Loucy (cell line): ENCODE results near the gene PPP6R1.

Source experiments
- H2AFZ ChIP-seq: fragments of 200-600 bp; sonication (generic); 2 replicates; pipeline ENCODE4 v1.6.0; 2016; ENCODE audit warnings: antibody characterized with exemption, mild to moderate bottlenecking, low read length, moderate library complexity
- H3F3A ChIP-seq: fragments of 200-600 bp; 2 replicates; pipeline ENCODE4 v1.6.0; 2016; ENCODE audit warnings: antibody characterized with exemption, low read depth, mild to moderate bottlenecking
- H3K27me3 ChIP-seq: fragments of 200-600 bp; sonication (generic); 2 replicates; pipeline ENCODE4 v1.6.1; 2014; ENCODE audit warnings: low read length, mild to moderate bottlenecking; ENCODE audit not compliant: insufficient read depth, poor library complexity, severe bottlenecking
- H3K36me3 ChIP-seq: fragments of 200-600 bp; sonication (generic); 2 replicates; pipeline ENCODE4 v1.6.1; 2016; ENCODE audit warnings: low read length; ENCODE audit not compliant: insufficient read depth
- H3K4me1 ChIP-seq: fragments of 200-600 bp; sonication (generic); 2 replicates; pipeline ENCODE4 v1.5.1; 2014; ENCODE audit warnings: low read length, mild to moderate bottlenecking; ENCODE audit not compliant: insufficient read depth, poor library complexity, severe bottlenecking
- H3K4me2 ChIP-seq: fragments of 200-600 bp; sonication (generic); 2 replicates; pipeline ENCODE4 v1.6.0; 2014; ENCODE audit warnings: antibody characterized with exemption, low read length, low read depth, mild to moderate bottlenecking; ENCODE audit not compliant: poor library complexity, severe bottlenecking
- H3K4me3 ChIP-seq: fragments of 200-600 bp; sonication (generic); 2 replicates; pipeline ENCODE4 v1.5.1; 2014; ENCODE audit warnings: low read length, mild to moderate bottlenecking, mixed read lengths; ENCODE audit not compliant: poor library complexity, severe bottlenecking
- H3K79me2 ChIP-seq: fragments of 200-600 bp; sonication (generic); 2 replicates; pipeline ENCODE4 v1.6.1; 2014; ENCODE audit warnings: low read length; ENCODE audit not compliant: insufficient read depth
- H3K9ac ChIP-seq: fragments of 200-600 bp; sonication (generic); 2 replicates; pipeline ENCODE4 v1.6.0; 2014; ENCODE audit warnings: mild to moderate bottlenecking, low read depth, low read length, moderate library complexity; ENCODE audit not compliant: poor library complexity, severe bottlenecking
- H3K9me2 ChIP-seq: fragments of 200-600 bp; sonication (generic); replicated peaks from 2 replicates; pipeline ENCODE4 v1.6.1; 2016; ENCODE audit warnings: low read depth, low read length, mixed read lengths
- H3K9me3 ChIP-seq: fragments of 200-600 bp; sonication (generic); 2 replicates; pipeline ENCODE4 v1.6.1; 2014; ENCODE audit warnings: mild to moderate bottlenecking, antibody characterized with exemption, low read length, low read depth; ENCODE audit not compliant: insufficient read depth
- H4K20me1 ChIP-seq: fragments of 200-600 bp; sonication (generic); 2 replicates; pipeline ENCODE4 v1.6.0; 2014; ENCODE audit warnings: antibody characterized with exemption, low read length, mild to moderate bottlenecking; ENCODE audit not compliant: insufficient read depth, poor library complexity, severe bottlenecking
- EZH2phosphoT487 ChIP-seq: fragments of 200-600 bp; IDR thresholded peaks from 2 replicates; pipeline ENCODE4 v1.6.1; 2018; ENCODE audit warnings: antibody characterized with exemption, mild to moderate bottlenecking, moderate library complexity, borderline replicate concordance
- TF ChIP-seq, protein P1 (sequence below): fragments of 200-600 bp; sonication (generic); conservative IDR thresholded peaks from 2 replicates; pipeline ENCODE4 v1.5.1; 2014; ENCODE audit warnings: mild to moderate bottlenecking, antibody characterized with exemption, low read length

PPP6R1 gene

DNA sequence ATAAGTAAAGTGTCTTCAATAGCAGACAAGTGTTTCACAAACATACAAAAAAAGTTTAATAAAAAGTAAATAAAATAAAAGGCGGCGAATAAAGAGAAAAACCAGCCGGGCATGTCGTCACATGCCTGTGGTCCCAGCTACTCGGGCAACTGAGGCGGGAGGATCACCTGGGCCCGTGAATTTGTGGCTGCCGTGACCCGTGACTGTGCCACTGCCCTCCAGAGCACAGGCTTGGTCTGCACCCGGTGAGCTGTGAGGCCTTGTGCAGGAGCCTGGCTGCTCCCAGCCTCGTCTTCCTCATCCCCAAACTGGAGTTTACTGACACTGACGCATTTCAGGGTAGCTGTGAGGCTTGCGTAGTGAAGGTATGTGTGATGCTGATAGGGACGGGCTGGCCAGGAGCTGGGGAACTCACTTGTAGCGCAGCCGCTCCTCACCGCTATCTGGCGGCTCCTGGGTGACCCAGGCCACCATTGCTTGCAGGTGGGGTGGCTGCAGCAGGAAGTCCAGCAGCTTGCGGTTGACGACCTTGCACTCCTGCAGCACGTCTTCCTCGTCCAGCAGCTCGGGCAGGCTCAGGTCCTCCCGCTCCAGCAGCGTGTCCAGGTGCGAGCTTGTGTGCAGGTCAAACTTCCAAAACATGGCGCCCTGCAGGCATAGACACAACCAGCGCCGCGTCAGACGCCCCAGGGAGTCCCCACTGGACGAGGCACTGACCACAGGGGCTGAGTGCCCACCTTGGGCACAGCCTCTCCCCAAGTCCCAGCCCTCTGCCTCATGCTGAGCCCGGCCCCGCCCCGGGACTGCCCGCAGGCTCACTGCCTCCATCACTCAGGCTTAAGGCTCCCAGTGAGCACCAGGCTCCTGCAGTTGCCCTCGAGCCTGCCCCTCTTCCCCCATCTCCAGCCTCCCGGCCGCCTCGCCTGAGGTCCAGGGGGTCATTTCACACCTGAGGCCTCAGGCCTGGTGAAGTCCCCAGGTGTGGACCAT is 12.1 kb downstream of the PPP6R1 start:
- Histone ChIP-seq H3K4me2 (no peak overlapping the region), H3K79me2 (peaks cover 97% of the 10 kb centered on the region)

DNA sequence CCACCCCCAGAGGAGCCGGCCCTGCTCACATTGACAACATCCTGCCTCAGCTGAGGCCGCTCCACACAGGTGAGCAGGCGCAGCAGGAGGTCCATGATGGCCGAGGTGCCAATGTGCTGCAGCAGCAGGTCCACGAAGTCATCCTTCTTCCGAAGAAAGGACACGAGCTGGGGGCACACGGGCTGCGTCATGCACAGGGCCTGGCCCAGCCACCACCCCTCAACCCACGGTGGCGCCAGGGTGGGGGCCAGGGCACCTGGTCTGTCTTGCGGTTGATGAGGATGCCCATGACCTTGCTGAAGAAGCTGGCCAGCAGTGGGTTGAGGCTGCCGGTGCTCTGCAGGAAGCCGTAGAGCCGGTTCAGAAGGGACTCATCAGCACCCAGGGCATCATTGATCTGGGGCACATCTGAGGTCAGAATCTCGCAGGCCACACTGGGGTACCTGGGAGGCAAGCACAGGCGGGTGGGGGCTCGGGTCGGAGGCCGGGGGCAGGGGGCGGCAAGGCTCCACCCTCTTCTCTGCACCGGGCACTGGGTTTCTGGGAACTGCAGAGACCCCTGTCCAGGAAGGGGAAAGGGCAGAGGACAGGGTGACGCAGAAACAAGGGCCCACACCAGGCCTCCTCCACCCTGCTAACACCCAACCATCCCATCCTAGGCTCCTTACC is 13.4 kb downstream of the PPP6R1 start:
- TF ChIP-seq, protein P1, sequence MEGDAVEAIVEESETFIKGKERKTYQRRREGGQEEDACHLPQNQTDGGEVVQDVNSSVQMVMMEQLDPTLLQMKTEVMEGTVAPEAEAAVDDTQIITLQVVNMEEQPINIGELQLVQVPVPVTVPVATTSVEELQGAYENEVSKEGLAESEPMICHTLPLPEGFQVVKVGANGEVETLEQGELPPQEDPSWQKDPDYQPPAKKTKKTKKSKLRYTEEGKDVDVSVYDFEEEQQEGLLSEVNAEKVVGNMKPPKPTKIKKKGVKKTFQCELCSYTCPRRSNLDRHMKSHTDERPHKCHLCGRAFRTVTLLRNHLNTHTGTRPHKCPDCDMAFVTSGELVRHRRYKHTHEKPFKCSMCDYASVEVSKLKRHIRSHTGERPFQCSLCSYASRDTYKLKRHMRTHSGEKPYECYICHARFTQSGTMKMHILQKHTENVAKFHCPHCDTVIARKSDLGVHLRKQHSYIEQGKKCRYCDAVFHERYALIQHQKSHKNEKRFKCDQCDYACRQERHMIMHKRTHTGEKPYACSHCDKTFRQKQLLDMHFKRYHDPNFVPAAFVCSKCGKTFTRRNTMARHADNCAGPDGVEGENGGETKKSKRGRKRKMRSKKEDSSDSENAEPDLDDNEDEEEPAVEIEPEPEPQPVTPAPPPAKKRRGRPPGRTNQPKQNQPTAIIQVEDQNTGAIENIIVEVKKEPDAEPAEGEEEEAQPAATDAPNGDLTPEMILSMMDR = no peak
- TF ChIP-seq EZH2phosphoT487 = no peak
- H3K27me3 ChIP-seq = no peaks in the 10 kb centered on the region

More for the DNA sequence above, 12.1 kb downstream of the PPP6R1 start:
- H3K9me2 ChIP-seq = no peaks in the 10 kb centered on the region
- H2AFZ ChIP-seq = no peak overlapping the region
- TF ChIP-seq, protein P1 = no peak
- TF ChIP-seq EZH2phosphoT487 = no peak
- no peaks in the 10 kb centered on the region for H3K27me3 ChIP-seq
- no peak overlapping the region for H3K9ac ChIP-seq
- peaks cover 82% of the 10 kb centered on the region; the same call in 1 of the 2 replicates for H3K36me3 ChIP-seq
- no peak overlapping the region for H3K4me3 ChIP-seq
- peaks cover 90% of the 10 kb centered on the region for H4K20me1 ChIP-seq
- no peaks in the 10 kb centered on the region for H3K9me3 ChIP-seq
- no peaks in the 10 kb centered on the region for H3F3A ChIP-seq
- H3K4me1 ChIP-seq = peaks cover 38% of the 10 kb centered on the region

DNA sequence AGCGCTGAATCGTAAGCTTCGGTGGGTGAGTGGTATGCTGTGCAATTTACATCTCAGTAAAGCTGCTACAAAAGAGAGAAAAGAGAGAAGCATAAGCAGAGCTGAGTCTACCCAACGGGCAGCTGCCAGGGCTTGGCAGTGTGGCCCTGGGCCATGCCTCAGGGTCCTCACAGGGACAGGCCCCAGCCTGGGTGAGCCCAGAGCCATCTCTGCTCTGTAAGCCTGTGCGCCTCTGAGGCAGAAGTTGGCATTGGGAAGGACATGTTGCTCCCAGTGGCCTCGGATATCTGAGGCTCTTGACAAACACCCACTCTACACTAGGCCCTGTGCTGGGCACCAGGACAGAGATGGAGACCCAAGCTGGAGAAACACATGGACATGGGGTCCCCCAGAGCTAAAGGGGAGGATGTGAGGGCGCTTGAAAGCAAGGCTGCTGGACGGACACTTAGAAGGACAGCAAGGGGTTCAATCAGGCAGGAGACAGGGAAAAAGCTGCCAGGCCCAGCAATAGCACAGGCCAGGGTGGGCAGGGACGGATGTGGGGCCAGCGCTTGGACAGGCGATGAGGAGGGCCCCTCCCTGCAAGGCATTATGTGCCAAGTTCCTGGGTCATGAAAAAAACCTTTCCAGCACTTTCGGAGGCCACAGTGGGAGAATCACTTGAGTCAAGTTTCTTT is 14.7 kb downstream of the PPP6R1 start:
- peaks cover 98% of the 10 kb centered on the region; the same call in 1 of the 2 replicates for H3K36me3 ChIP-seq
- peaks cover 15% of the 10 kb centered on the region for H3K4me1 ChIP-seq

More for the DNA sequence above, 13.4 kb downstream of the PPP6R1 start:
- H3K9me2 ChIP-seq = no peaks in the 10 kb centered on the region
- no peaks in the 10 kb centered on the region for H3K9me3 ChIP-seq
- H4K20me1 ChIP-seq = peaks cover 90% of the 10 kb centered on the region
- peaks cover 24% of the 10 kb centered on the region for H3K4me1 ChIP-seq
- no peak overlapping the region for H3K4me3 ChIP-seq
- H3K79me2 ChIP-seq = peaks cover 95% of the 10 kb centered on the region
- H3K9ac ChIP-seq = no peak overlapping the region
- H2AFZ ChIP-seq = no peak overlapping the region
- no peak overlapping the region for H3K4me2 ChIP-seq
- H3K36me3 ChIP-seq = peaks cover 95% of the 10 kb centered on the region; the same call in 1 of the 2 replicates
- H3F3A ChIP-seq = no peaks in the 10 kb centered on the region

More for the DNA sequence above, 14.7 kb downstream of the PPP6R1 start:
- peaks cover 95% of the 10 kb centered on the region for H3K79me2 ChIP-seq
- H2AFZ ChIP-seq = no peak overlapping the region
- no peaks in the 10 kb centered on the region for H3K27me3 ChIP-seq
- TF ChIP-seq, protein P1 = no peak
- TF ChIP-seq EZH2phosphoT487 = no peak
- no peaks in the 10 kb centered on the region for H3F3A ChIP-seq
- no peak overlapping the region for H3K4me3 ChIP-seq
- no peaks in the 10 kb centered on the region for H3K9me2 ChIP-seq
- no peak overlapping the region for H3K4me2 ChIP-seq
- no peaks in the 10 kb centered on the region for H3K9me3 ChIP-seq
- H4K20me1 ChIP-seq = peaks cover 89% of the 10 kb centered on the region
- H3K9ac ChIP-seq = no peak overlapping the region
